CD4-positive, alpha-beta memory T cell (primary cell): Measurements from ENCODE around the gene ACTN2. TPM values are rescaled to one million over a fixed set of nuclear protein-coding genes. Genes with fewer than 3 reads are reported as not detected.

ENCODE experiments used
- CTCF ChIA-PET: fragments of 350-600 bp; sonication (Branson Sonifier 250); formaldehyde crosslinking; loops from one replicate; lab custom pipeline; 2021; ENCODE audit warnings: inconsistent platforms; ENCODE audit not compliant: partially characterized antibody; lab: Charles Lee
- POLR2A ChIA-PET: fragments of 350-600 bp; sonication (Branson Sonifier 250); formaldehyde crosslinking; loops from one replicate; lab custom pipeline; 2021; ENCODE audit not compliant: partially characterized antibody; lab: Charles Lee
- DNase-seq, 5 donors: peaks; one replicate each; pipeline versions ENCODE4 v3.0.0 to v3.0.0-alpha.2; 2020 to 2022; ENCODE audit warnings: mixed read lengths in 1 of 5
- H3K27ac ChIP-seq: one replicate; pipeline ENCODE4 v1.7.0; 2013; ENCODE audit warnings: low read depth, low read length
- H3K27me3 ChIP-seq: 2 replicates; pipeline ENCODE4 v1.7.0; 2013; ENCODE audit warnings: mild to moderate bottlenecking, low read length, moderate library complexity; ENCODE audit not compliant: insufficient read depth
- H3K36me3 ChIP-seq: 2 replicates; pipeline ENCODE4 v1.7.0; 2013; ENCODE audit warnings: mild to moderate bottlenecking, low read length, moderate library complexity; ENCODE audit not compliant: insufficient read depth
- H3K4me1 ChIP-seq: 2 replicates; pipeline ENCODE4 v1.7.0; 2013; ENCODE audit warnings: mild to moderate bottlenecking, low read length, moderate library complexity; ENCODE audit not compliant: insufficient read depth
- H3K4me3 ChIP-seq, 2 donors: one replicate each; pipeline ENCODE4 v1.7.0; 2013; ENCODE audit warnings: low read length in 2 of 2, mild to moderate bottlenecking in 1 of 2
- H3K9me3 ChIP-seq, 2 donors: one replicate each; pipeline ENCODE4 v1.7.0; 2013; ENCODE audit warnings: low read length in 2 of 2, control low read depth in 1 of 2; ENCODE audit not compliant: control insufficient read depth in 1 of 2
- H3K27ac Mint-ChIP-seq, 7 donors: one replicate each; pipeline ENCODE4 v1.8.0; 2020 to 2021; ENCODE audit warnings: mixed read lengths in 7 of 7, mild to moderate bottlenecking in 6 of 7, inconsistent platforms in 3 of 7, moderate library complexity in 3 of 7
- H3K27me3 Mint-ChIP-seq, 2 donors: one replicate each; pipeline ENCODE4 v1.8.0; 2020 to 2021; ENCODE audit warnings: mixed read lengths in 2 of 2
- H3K36me3 Mint-ChIP-seq, 2 donors: one replicate each; pipeline ENCODE4 v1.8.0; 2020 to 2021; ENCODE audit warnings: mixed read lengths in 2 of 2, inconsistent platforms in 1 of 2, mild to moderate bottlenecking in 1 of 2
- H3K4me1 Mint-ChIP-seq, 4 donors: one replicate each; pipeline ENCODE4 v1.8.0; 2020 to 2021; ENCODE audit warnings: mixed read lengths in 4 of 4, mild to moderate bottlenecking in 1 of 4
- H3K4me3 Mint-ChIP-seq, 8 donors: one replicate each; pipeline ENCODE4 v1.8.0; 2020 to 2021; ENCODE audit warnings: mixed read lengths in 8 of 8, mild to moderate bottlenecking in 7 of 8, moderate library complexity in 6 of 8, inconsistent platforms in 3 of 8
- H3K9me3 Mint-ChIP-seq, 8 donors: one replicate each; pipeline ENCODE4 v1.8.0; 2020 to 2021; ENCODE audit warnings: mixed read lengths in 8 of 8, mild to moderate bottlenecking in 5 of 8, inconsistent platforms in 3 of 8, moderate library complexity in 1 of 8
- intact Hi-C: fragments of 100-400 bp; cut with micrococcal nuclease; formaldehyde crosslinking; loops from one replicate; pipeline ENCODE4 v1.15.1; 2023
- polyA plus RNA-seq, 2 donors: library from polyadenylated mRNA; unstranded; fragments of 300-500 nt; fragmentation: Illumina TruSeq; gene quantifications; one replicate each; pipeline ENCODE4 v1.2.3, GENCODE V29; 2021
- total RNA-seq, 2 experiments: library from RNA; stranded (reverse); gene quantifications; one replicate each; pipeline ENCODE4 v1.2.3, GENCODE V29; 2021

ACTN2 gene
- total and polyA plus RNA-seq, 4 experiments from 2014 or later: not detected

DNA sequence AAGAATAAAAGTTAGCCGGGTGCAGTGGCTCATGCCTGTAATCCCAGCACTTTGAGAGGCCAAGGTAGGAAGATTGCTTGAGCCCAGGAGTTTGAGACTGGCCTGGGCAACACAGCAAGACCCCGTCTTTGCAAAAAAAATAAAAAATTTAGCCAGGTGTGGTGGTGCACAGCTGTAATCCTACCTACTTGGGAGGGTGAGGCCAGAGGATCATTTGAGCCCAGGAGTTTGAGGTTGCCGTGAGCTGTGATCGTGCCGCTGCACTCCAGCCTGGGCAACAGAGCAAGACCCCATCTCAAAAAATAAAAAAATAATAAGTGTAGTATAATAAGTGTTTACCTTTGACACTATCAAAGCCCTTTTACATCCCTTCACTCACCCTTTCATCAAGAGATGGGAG lies 5.0 kb downstream of the ACTN2 start:
- Mint-ChIP-seq H3K9me3 (no peaks in the 10 kb centered on the region), H3K27ac (no peak overlapping the region), H3K27me3 (peaks cover 36 to 37% of the 10 kb centered on the region in 2 donors), H3K4me3 (no peak overlapping the region), H3K4me1 (peaks cover 8 to 13% (median 9%) of the 10 kb centered on the region in 4 donors), H3K36me3 (no peaks in the 10 kb centered on the region)
- no peak for DNase-seq
- Histone ChIP-seq H3K9me3 (no peaks in the 10 kb centered on the region), H3K27ac (no peak overlapping the region), H3K36me3 (no peaks in the 10 kb centered on the region), H3K4me1 (peaks cover 11% of the 10 kb centered on the region), H3K27me3 (peaks cover 5% of the 10 kb centered on the region), H3K4me3 (no peak overlapping the region)
- ChIA-PET POLR2A (no interaction called here), CTCF (no interaction called here)
- intact Hi-C loops: no loop called here

DNA sequence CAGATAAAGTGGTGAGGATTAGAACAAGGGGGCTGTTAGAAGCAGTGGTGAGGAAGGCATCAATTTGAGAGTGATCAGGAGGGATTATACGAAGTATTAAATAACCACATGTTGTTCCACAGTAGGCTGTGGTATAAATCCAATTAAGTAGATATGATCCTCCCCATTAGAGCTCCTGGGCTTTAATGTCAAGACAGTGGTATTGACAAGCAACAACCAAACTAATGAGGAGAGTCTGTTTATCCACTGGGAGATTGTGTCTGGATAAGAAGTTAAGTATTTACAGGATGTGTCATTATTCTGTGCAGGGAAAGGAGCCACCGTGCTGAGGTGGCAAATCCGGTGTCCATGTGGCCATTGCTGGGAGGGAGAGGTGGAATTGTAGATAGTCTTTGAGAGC lies 5.8 kb downstream of the ACTN2 start:
- intact Hi-C loops: no loop called here
- Mint-ChIP-seq H3K27me3 (peaks cover 37% of the 10 kb centered on the region in 2 donors), H3K36me3 (no peaks in the 10 kb centered on the region), H3K27ac (no peak overlapping the region), H3K9me3 (no peaks in the 10 kb centered on the region), H3K4me3 (peak overlapping the region in 1 of 8 donors; percentile 23), H3K4me1 (peaks cover 4 to 9% (median 5%) of the 10 kb centered on the region in 4 donors)
- H3K27ac ChIP-seq: no peak overlapping the region
- POLR2A ChIA-PET: no interaction called here
- DNase-seq: no peak
- no peaks in the 10 kb centered on the region for H3K36me3 ChIP-seq
- CTCF ChIA-PET: no interaction called here
- H3K9me3 ChIP-seq: no peaks in the 10 kb centered on the region
- H3K4me3 ChIP-seq: no peak overlapping the region
- peaks cover 5% of the 10 kb centered on the region for H3K27me3 ChIP-seq
- H3K4me1 ChIP-seq: peaks cover 5% of the 10 kb centered on the region

DNA sequence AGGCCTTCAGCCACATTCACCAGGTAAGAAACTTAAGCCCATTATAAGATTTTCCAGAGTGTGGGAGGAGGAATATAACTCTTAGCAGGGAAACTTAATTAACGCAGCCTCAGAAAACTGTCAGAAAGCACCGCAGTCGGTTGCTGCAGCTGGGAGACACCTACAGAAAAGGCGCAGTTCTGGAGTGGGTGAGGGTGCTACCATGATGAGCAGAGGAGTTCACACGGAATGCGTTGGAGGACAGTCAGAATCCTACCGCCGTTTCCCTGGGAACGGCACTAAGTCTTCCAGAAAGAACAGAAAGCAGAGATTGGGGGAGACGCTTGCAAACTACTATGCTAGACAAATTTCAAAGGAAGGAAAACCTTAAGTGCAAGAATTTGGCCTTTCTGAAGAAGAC lies 6.4 kb downstream of the ACTN2 start:
- Mint-ChIP-seq H3K36me3 (no peaks in the 10 kb centered on the region), H3K27ac (peak overlapping the region in 1 of 7 donors; percentile 57), H3K4me3 (no peak overlapping the region), H3K27me3 (peaks cover 33 to 39% of the 10 kb centered on the region in 2 donors), H3K4me1 (peaks cover 0 to 3% (median 0%) of the 10 kb centered on the region in 4 donors), H3K9me3 (no peaks in the 10 kb centered on the region)
- CTCF ChIA-PET: no interaction called here
- no peaks in the 10 kb centered on the region for H3K4me1 ChIP-seq
- intact Hi-C loops: no loop called here
- H3K27ac ChIP-seq: no peak overlapping the region
- H3K4me3 ChIP-seq: no peak overlapping the region
- H3K36me3 ChIP-seq: no peaks in the 10 kb centered on the region
- no peaks in the 10 kb centered on the region for H3K9me3 ChIP-seq
- POLR2A ChIA-PET: no interaction called here
- H3K27me3 ChIP-seq: no peaks in the 10 kb centered on the region
- no peak for DNase-seq

- H3K4me1 ChIP-seq: no peaks in the 10 kb centered on the region
- Mint-ChIP-seq H3K4me1 (no peaks in the 10 kb centered on the region), H3K27ac (no peak overlapping the region), H3K27me3 (peaks cover 19 to 20% of the 10 kb centered on the region in 2 donors), H3K9me3 (no peaks in the 10 kb centered on the region), H3K4me3 (no peak overlapping the region), H3K36me3 (no peaks in the 10 kb centered on the region)
- intact Hi-C loops: no loop called here
- DNase-seq: no peak
- no peaks in the 10 kb centered on the region for H3K36me3 ChIP-seq
- ChIA-PET POLR2A (no interaction called here), CTCF (no interaction called here)
- H3K9me3 ChIP-seq: no peaks in the 10 kb centered on the region
- H3K27me3 ChIP-seq: no peaks in the 10 kb centered on the region
- no peak overlapping the region for H3K27ac ChIP-seq
- no peak overlapping the region for H3K4me3 ChIP-seq
Observed at GRCh38 chr1:236699366-236699765, 13.1 kb downstream of the ACTN2 start.

DNA sequence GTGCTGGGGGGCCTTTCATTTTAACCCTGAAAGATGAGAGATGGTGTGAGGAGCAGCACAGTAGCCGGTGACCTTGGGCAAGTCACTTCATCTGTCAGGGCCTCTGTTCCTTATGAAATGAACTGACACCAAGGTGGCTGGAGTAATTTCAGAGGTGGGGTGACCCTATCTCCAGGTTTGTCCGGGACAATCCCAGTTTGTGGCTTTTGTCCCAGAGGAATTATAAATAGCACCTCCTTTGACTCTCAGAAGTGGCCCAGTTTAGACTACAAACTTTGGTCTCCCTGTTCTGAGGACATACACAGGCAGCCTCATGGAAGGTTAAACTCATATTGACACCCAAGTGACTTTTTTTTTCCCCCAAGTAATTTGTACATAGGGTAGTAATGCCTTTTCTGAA lies 14.6 kb downstream of the ACTN2 start:
- Histone ChIP-seq H3K27ac (no peak overlapping the region), H3K36me3 (no peaks in the 10 kb centered on the region), H3K4me1 (no peaks in the 10 kb centered on the region), H3K27me3 (no peaks in the 10 kb centered on the region), H3K4me3 (no peak overlapping the region), H3K9me3 (no peaks in the 10 kb centered on the region)
- Mint-ChIP-seq H3K9me3 (no peaks in the 10 kb centered on the region), H3K4me3 (no peak overlapping the region), H3K36me3 (no peaks in the 10 kb centered on the region), H3K27ac (no peak overlapping the region), H3K27me3 (peaks cover 15 to 22% of the 10 kb centered on the region in 2 donors), H3K4me1 (no peaks in the 10 kb centered on the region)
- DNase-seq: no peak
- intact Hi-C loops: no loop called here
- POLR2A ChIA-PET: no interaction called here
- CTCF ChIA-PET: no interaction called here

DNA sequence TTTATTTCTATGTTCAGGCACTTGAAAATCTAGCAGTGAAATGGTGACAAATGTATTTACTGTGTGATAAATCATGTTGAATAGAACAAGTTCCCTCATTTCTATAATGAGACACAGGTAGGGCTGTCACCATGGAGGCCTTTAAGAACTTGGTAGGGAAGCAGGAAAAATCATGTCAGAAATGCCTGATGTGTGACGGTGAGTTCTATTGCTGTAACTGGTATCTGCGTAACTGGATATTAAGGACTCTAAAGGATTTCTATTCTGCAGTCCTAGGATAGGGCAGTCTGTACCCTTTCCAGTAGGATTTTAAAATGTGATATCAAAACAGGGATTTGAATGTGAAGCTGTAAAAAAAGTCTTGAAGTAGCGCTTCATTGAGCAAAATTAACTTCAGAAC lies 15.5 kb downstream of the ACTN2 start:
- intact Hi-C loops: no loop called here
- no peak overlapping the region for H3K4me3 Mint-ChIP-seq
- H3K27ac ChIP-seq: no peak overlapping the region
- no peaks in the 10 kb centered on the region for H3K9me3 Mint-ChIP-seq
- no peaks in the 10 kb centered on the region for H3K36me3 Mint-ChIP-seq
- H3K4me1 Mint-ChIP-seq: no peaks in the 10 kb centered on the region
- H3K4me1 ChIP-seq: no peaks in the 10 kb centered on the region
- H3K27me3 Mint-ChIP-seq: peaks cover 15 to 22% of the 10 kb centered on the region in 2 donors
- CTCF ChIA-PET: no interaction called here
- no peaks in the 10 kb centered on the region for H3K27me3 ChIP-seq
- DNase-seq: no peak
- H3K9me3 ChIP-seq: no peaks in the 10 kb centered on the region
- no peak overlapping the region for H3K4me3 ChIP-seq
- POLR2A ChIA-PET: no interaction called here
- no peaks in the 10 kb centered on the region for H3K36me3 ChIP-seq
- H3K27ac Mint-ChIP-seq: no peak overlapping the region

DNA sequence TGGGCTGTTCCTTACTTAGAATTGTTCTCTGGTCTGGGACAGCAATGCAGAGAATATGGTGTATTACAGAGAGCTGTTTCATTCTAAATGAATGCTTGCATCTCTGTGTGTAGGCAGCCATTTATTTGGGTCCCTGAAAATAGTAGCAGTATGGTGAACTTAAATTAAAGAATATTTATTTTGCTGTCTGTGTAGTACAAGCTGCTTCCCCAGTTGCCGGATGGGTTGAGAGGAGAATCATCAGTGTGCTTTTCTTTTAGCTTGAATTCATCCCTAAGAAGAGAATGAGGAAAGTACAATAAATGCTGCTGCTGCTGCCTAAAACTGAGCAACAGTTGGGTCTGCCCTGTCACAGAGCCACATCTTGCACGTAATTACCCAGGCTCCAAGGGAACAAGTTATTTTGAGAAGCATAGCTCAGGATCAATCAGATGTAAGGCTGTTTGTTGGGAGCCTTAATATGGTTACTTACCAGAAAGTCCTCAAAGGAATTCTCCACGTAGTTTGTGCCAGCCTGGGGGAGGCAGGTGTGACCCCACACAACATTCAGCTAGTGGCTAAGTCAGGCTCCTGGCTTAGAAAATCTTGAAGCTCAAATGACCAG lies 16.6 kb downstream of the ACTN2 start:
- no peaks in the 10 kb centered on the region for H3K4me1 Mint-ChIP-seq
- Histone ChIP-seq H3K36me3 (no peaks in the 10 kb centered on the region), H3K9me3 (no peaks in the 10 kb centered on the region), H3K4me1 (no peaks in the 10 kb centered on the region), H3K27ac (no peak overlapping the region), H3K27me3 (no peaks in the 10 kb centered on the region), H3K4me3 (no peak overlapping the region)
- H3K4me3 Mint-ChIP-seq: no peak overlapping the region
- DNase-seq: no peak
- H3K9me3 Mint-ChIP-seq: no peaks in the 10 kb centered on the region
- no peak overlapping the region for H3K27ac Mint-ChIP-seq
- intact Hi-C loops: no loop called here
- peaks cover 14 to 21% of the 10 kb centered on the region in 2 donors for H3K27me3 Mint-ChIP-seq
- ChIA-PET POLR2A (no interaction called here), CTCF (no interaction called here)
- no peaks in the 10 kb centered on the region for H3K36me3 Mint-ChIP-seq
